OCI-LY3 (cell line): ENCODE results near the gene CST4.

Source experiments
- CTCF ChIP-seq: fragments of 200-600, 300-600 bp; sonication (generic); IDR thresholded peaks from 2 replicates; pipeline ENCODE4 v1.5.1; 2014; ENCODE audit warnings: antibody characterized with exemption, low read length, low read depth
- EZH2phosphoT487 ChIP-seq: fragments of 200-600 bp; shearing (Covaris generic); IDR thresholded peaks from 2 replicates; pipeline ENCODE4 v1.6.1; 2018; ENCODE audit warnings: antibody characterized with exemption, mixed run types, low read depth

- no peak for TF ChIP-seq CTCF
- TF ChIP-seq EZH2phosphoT487: no peak
Measured at GRCh38 chr20:23651117-23651516, 37.7 kb downstream of the CST4 start.
